KMS-11 (cell line): ENCODE results near the gene HBA2.
"Not testable (repeated sequence)": the region's sequence is repeated elsewhere in the genome, so short reads cannot be mapped to it uniquely, and the experiment has no call there.

Experiments
- H2AFZ ChIP-seq: fragments of 200-600 bp; sonication (generic); 2 replicates; pipeline ENCODE4 v1.6.1; 2016; ENCODE audit warnings: antibody characterized with exemption, mixed run types, low read depth
- H3K27ac ChIP-seq: fragments of 200-600 bp; sonication (generic); 2 replicates; pipeline ENCODE4 v1.6.1; 2016; ENCODE audit warnings: mild to moderate bottlenecking, mixed run types
- H3K27me3 ChIP-seq: fragments of 200-600 bp; sonication (generic); 2 replicates; pipeline ENCODE4 v1.6.1; 2017; ENCODE audit warnings: mild to moderate bottlenecking, low read depth, mixed run types, moderate library complexity; ENCODE audit not compliant: insufficient read depth
- H3K36me3 ChIP-seq: fragments of 200-600 bp; sonication (generic); 2 replicates; pipeline ENCODE4 v1.6.1; 2017; ENCODE audit warnings: mild to moderate bottlenecking, mixed run types; ENCODE audit not compliant: insufficient read depth
- H3K4me1 ChIP-seq: fragments of 200-600 bp; sonication (generic); 2 replicates; pipeline ENCODE4 v1.6.1; 2016; ENCODE audit warnings: mild to moderate bottlenecking, low read depth, mixed run types; ENCODE audit not compliant: poor library complexity, severe bottlenecking
- H3K4me2 ChIP-seq: fragments of 200-600 bp; sonication (generic); 2 replicates; pipeline ENCODE4 v1.7.0; 2016; ENCODE audit warnings: mild to moderate bottlenecking, mixed run types
- H3K4me3 ChIP-seq: fragments of 200-600 bp; sonication (generic); IDR thresholded peaks from 2 replicates; pipeline ENCODE4 v1.6.1; 2017; ENCODE audit warnings: low read depth, low read length, mixed read lengths; ENCODE audit not compliant: insufficient read depth
- H3K79me2 ChIP-seq: fragments of 200-600 bp; sonication (generic); 2 replicates; pipeline ENCODE4 v1.6.1; 2016; ENCODE audit warnings: low read depth, mixed run types; ENCODE audit not compliant: insufficient read depth
- H3K9ac ChIP-seq: fragments of 200-600 bp; sonication (generic); 2 replicates; pipeline ENCODE4 v1.6.1; 2016; ENCODE audit warnings: mild to moderate bottlenecking, mixed run types
- H4K20me1 ChIP-seq: fragments of 200-600 bp; sonication (generic); 2 replicates; pipeline ENCODE4 v1.6.1; 2016; ENCODE audit warnings: mild to moderate bottlenecking, mixed run types; ENCODE audit not compliant: insufficient read depth
- CTCF ChIP-seq: fragments of 200-600 bp; sonication (generic); conservative IDR thresholded peaks from 2 replicates; pipeline ENCODE4 v1.6.1; 2017; ENCODE audit warnings: low read depth, mild to moderate bottlenecking, antibody characterized with exemption, low read length, moderate library complexity, mixed read lengths

Gene HBA2

GRCh38 chr16:203246-203645 lies 30.6 kb downstream of the HBA2 start:
- Histone ChIP-seq H3K36me3 (peaks cover 27% of the 10 kb centered on the region; the same call in 1 of the 2 replicates), H3K4me3 (no peak overlapping the region), H3K4me1 (peaks cover 8% of the 10 kb centered on the region), H2AFZ (no peak overlapping the region), H3K79me2 (no peaks in the 10 kb centered on the region; the same call in 1 of the 2 replicates), H3K27me3 (no peaks in the 10 kb centered on the region), H3K4me2 (no peak overlapping the region), H3K27ac (no peak overlapping the region), H3K9ac (no peak overlapping the region), H4K20me1 (no peaks in the 10 kb centered on the region)
- no peak for TF ChIP-seq CTCF

GRCh38 chr16:204046-204445 lies 31.4 kb downstream of the HBA2 start:
- not testable (repeated sequence) for H3K27me3 ChIP-seq, H3K4me1 ChIP-seq, H2AFZ ChIP-seq, H3K27ac ChIP-seq, H3K79me2 ChIP-seq, H3K9ac ChIP-seq, H3K4me2 ChIP-seq, H4K20me1 ChIP-seq, H3K4me3 ChIP-seq
- H3K36me3 ChIP-seq: peaks cover 19% of the 10 kb centered on the region; the same call in 1 of the 2 replicates

GRCh38 chr16:209359-209758 lies 36.7 kb downstream of the HBA2 start:
- H3K9ac ChIP-seq, H3K4me1 ChIP-seq, H3K79me2 ChIP-seq, H3K4me3 ChIP-seq, H3K27me3 ChIP-seq, H4K20me1 ChIP-seq, H3K4me2 ChIP-seq, H2AFZ ChIP-seq, H3K27ac ChIP-seq: not testable (repeated sequence)
- peaks cover 10% of the 10 kb centered on the region; the same call in 1 of the 2 replicates for H3K36me3 ChIP-seq

GRCh38 chr16:211631-212180 lies 39.0 kb downstream of the HBA2 start:
- H3K4me1 ChIP-seq, H4K20me1 ChIP-seq, H3K4me3 ChIP-seq, H3K9ac ChIP-seq, H2AFZ ChIP-seq, H3K4me2 ChIP-seq, H3K27ac ChIP-seq, H3K27me3 ChIP-seq, H3K36me3 ChIP-seq: not testable (repeated sequence)
- peaks cover 14% of the 10 kb centered on the region; the same call in 1 of the 2 replicates for H3K79me2 ChIP-seq

GRCh38 chr16:212999-213398 lies 40.3 kb downstream of the HBA2 start:
- no peaks in the 10 kb centered on the region; the same call in 1 of the 2 replicates for H3K36me3 ChIP-seq
- TF ChIP-seq CTCF: no peak
- H3K27me3 ChIP-seq: no peaks in the 10 kb centered on the region
- H3K4me2 ChIP-seq: no peak overlapping the region
- H3K27ac ChIP-seq: no peak overlapping the region
- H2AFZ ChIP-seq: no peak overlapping the region
- H3K4me3 ChIP-seq: no peak overlapping the region
- H3K79me2 ChIP-seq: peaks cover 14% of the 10 kb centered on the region; the same call in 1 of the 2 replicates
- H3K9ac ChIP-seq: no peak overlapping the region
- H4K20me1 ChIP-seq: 0 out of 2 replicates have a peak, but pooled peaks cover 4% of the 10 kb centered on the region
- no peaks in the 10 kb centered on the region for H3K4me1 ChIP-seq

GRCh38 chr16:220021-220420 lies 47.3 kb downstream of the HBA2 start:
- Histone ChIP-seq H3K36me3 (peaks cover 7% of the 10 kb centered on the region; the same call in 1 of the 2 replicates), H3K4me1 (no peaks in the 10 kb centered on the region), H3K79me2 (peaks cover 26% of the 10 kb centered on the region; the same call in 1 of the 2 replicates), H3K27ac (no peak overlapping the region), H3K4me2 (no peak overlapping the region), H2AFZ (no peak overlapping the region), H3K4me3 (no peak overlapping the region), H3K27me3 (no peaks in the 10 kb centered on the region), H4K20me1 (no peaks in the 10 kb centered on the region), H3K9ac (no peak overlapping the region)
- no peak for TF ChIP-seq CTCF
